B cell (primary cell): ENCODE data around the gene LYST.

ENCODE experiments used
- EZH2 ChIP-seq: IDR thresholded peaks from 2 replicates; pipeline ENCODE4 v1.6.1; 2012; ENCODE audit warnings: borderline replicate concordance, low read depth, mild to moderate bottlenecking, moderate library complexity, low read length; ENCODE audit not compliant: insufficient read depth, poor library complexity, severe bottlenecking
- TF ChIP-seq, protein P1 (sequence below): fragments of 200-600 bp; IDR thresholded peaks from one replicate; pipeline ENCODE4 v1.8.0; 2022; ENCODE audit warnings: antibody characterized with exemption, mild to moderate bottlenecking

DNA sequence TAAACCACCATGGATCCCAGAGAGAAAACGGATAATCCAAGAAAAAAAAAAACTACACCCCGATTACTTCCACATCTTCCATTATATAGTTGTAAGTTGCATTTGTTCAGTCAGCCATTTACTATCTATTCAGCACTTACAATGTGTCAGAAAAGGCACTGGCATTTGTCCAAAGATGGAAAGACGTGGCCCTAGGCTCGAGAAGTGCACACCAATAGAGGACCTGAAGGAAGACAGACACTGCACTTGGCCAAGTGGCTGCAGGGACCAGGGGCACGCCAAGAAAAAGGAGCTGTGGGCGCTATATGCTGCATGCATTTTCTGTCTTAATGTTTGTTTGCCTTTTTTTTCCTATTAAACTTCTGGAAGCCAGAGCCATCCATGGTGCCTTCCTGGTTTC lies 45.2 kb upstream of the LYST start:
- TF ChIP-seq, protein P1, sequence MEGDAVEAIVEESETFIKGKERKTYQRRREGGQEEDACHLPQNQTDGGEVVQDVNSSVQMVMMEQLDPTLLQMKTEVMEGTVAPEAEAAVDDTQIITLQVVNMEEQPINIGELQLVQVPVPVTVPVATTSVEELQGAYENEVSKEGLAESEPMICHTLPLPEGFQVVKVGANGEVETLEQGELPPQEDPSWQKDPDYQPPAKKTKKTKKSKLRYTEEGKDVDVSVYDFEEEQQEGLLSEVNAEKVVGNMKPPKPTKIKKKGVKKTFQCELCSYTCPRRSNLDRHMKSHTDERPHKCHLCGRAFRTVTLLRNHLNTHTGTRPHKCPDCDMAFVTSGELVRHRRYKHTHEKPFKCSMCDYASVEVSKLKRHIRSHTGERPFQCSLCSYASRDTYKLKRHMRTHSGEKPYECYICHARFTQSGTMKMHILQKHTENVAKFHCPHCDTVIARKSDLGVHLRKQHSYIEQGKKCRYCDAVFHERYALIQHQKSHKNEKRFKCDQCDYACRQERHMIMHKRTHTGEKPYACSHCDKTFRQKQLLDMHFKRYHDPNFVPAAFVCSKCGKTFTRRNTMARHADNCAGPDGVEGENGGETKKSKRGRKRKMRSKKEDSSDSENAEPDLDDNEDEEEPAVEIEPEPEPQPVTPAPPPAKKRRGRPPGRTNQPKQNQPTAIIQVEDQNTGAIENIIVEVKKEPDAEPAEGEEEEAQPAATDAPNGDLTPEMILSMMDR = no peak
- TF ChIP-seq EZH2 = no peak
